GM12865 (cell line): ENCODE data around the gene FABP1.

ENCODE experiments used
- DNase-seq: peaks from one replicate; pipeline ENCODE4 v3.0.0; 2010; ENCODE audit warnings: low read depth
- H3K4me3 ChIP-seq: 2 replicates; pipeline ENCODE4 v1.5.1; 2011; ENCODE audit warnings: mild to moderate bottlenecking, low read depth, low read length, control low read depth
- TF ChIP-seq, protein P1 (sequence below): IDR thresholded peaks from 2 replicates; pipeline ENCODE4 v1.5.1; 2011; ENCODE audit warnings: low read length, control low read depth, low read depth, inconsistent platforms; ENCODE audit not compliant: insufficient read depth; ENCODE audit errors: missing control alignments

The FABP1 gene

DNA sequence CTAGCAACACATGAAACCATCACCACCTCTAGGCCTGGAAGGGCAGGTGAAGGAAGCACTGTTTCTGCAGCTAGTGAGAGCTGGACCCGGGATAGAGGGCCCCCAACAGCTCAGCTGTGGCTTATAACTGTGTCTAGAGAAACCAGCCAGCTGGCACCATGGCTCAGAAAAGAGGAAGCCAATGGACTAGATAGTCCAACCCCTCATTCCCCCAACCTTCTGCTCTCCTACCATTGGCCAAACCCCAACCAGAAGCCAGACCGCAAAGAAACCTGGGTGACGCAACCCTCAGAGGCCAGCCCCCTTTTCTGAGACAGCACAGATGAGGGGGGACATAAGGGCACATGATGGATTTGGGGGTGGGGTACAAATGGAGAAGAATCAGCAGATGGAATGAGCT, 35.9 kb downstream of the FABP1 start:
- no peak for DNase-seq
- H3K4me3 ChIP-seq = no peak overlapping the region
- TF ChIP-seq, protein P1, sequence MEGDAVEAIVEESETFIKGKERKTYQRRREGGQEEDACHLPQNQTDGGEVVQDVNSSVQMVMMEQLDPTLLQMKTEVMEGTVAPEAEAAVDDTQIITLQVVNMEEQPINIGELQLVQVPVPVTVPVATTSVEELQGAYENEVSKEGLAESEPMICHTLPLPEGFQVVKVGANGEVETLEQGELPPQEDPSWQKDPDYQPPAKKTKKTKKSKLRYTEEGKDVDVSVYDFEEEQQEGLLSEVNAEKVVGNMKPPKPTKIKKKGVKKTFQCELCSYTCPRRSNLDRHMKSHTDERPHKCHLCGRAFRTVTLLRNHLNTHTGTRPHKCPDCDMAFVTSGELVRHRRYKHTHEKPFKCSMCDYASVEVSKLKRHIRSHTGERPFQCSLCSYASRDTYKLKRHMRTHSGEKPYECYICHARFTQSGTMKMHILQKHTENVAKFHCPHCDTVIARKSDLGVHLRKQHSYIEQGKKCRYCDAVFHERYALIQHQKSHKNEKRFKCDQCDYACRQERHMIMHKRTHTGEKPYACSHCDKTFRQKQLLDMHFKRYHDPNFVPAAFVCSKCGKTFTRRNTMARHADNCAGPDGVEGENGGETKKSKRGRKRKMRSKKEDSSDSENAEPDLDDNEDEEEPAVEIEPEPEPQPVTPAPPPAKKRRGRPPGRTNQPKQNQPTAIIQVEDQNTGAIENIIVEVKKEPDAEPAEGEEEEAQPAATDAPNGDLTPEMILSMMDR = no peak

DNA sequence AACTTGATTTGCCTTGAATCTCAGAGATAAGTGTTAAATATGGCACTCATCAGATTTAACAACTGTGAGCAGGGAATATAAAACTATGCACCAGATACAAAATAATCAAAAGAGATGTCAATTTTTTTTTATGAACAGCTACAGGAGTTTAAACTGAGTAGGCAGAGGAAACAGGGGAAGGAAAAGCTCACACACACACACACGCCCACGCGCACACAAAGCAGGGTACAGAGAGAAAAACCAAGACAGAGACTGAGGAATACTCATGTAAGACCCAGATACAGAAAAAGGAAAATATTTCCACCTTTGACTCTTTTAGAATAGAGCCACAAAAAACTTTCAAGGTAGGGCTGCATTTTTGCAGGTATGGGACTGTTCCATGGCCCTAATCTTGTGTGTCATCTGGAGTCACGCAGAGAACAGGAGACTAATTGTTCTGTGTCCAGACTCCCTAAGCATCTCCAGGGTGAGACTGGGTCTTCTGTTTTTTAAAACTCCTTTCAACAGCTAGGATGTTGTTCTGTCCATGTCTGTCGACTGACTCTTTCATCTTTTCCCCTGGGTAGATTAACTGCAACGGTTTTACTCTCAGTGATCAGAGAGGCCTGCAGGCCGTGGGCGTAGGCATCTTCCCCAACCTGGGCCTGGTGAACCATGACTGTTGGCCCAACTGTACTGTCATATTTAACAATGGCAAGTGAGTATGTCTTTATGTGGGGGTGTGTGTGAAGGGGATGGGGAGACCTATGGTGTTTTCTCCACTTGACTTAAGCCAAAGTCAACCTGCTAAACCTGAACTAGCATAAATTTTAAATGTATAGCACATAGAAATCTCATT, 37.2 kb downstream of the FABP1 start:
- no peak for DNase-seq
- TF ChIP-seq, protein P1 = no peak
- no peak overlapping the region for H3K4me3 ChIP-seq

DNA sequence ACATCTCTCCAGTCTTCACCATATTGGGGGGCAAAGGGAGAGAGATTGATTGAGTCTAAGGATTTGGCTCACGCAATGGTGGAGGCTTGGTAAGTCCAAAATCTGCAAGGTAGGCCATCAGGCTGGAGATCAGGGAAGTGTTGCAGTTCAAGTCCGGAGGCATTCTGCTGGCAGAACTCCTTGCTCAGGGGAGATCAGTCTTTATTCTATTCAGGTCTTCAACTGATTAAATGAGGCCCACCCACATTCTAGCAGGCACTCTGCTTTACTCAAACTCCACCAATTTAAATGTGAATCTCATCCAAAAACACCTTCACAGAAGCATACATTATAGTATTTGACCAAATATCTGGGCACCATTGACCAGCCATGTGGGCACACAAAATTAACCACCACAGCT, 38.9 kb downstream of the FABP1 start:
- no peak overlapping the region for H3K4me3 ChIP-seq
- TF ChIP-seq, protein P1 = no peak

DNA sequence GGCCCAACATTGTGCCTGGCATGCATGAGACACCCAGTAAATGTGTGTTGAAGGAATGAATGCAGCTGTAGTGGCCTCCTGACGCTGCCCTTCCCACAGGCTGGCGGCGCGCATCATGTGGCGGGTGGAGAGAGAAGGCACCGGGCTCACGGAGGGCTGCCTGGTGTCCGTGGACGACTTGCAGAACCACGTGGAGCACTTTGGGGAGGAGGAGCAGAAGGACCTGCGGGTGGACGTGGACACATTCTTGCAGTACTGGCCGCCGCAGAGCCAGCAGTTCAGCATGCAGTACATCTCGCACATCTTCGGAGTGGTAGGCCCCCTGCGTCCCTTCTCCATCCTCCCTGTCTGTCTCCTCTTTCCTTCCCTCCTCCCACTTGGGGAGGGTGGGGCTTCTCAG, 40.1 kb downstream of the FABP1 start:
- H3K4me3 ChIP-seq = no peak overlapping the region
- TF ChIP-seq, protein P1 = no peak
- DNase-seq = no peak

More for the DNA sequence above, 38.9 kb downstream of the FABP1 start:
- DNase-seq = no peak

DNA sequence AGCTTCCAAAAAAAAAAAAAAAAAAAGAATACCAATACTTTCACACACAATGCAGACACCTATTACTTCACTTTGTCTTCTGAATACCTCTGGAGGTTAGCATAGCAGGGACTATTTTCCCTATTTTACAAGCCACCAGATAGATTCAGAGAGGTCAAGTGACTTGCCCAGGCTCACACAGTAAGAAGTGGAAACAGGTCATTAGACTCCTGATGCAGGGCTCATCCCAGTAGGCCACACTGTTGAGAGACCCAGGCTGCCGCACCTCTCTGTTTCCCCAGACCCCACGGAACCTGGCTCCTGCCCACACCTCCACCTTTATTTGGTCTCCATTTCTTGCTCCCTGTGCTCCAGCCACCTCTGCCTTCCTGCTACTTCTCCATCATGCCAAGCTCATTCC, 40.8 kb downstream of the FABP1 start:
- TF ChIP-seq, protein P1 = no peak
- no peak for DNase-seq
- H3K4me3 ChIP-seq = no peak overlapping the region

DNA sequence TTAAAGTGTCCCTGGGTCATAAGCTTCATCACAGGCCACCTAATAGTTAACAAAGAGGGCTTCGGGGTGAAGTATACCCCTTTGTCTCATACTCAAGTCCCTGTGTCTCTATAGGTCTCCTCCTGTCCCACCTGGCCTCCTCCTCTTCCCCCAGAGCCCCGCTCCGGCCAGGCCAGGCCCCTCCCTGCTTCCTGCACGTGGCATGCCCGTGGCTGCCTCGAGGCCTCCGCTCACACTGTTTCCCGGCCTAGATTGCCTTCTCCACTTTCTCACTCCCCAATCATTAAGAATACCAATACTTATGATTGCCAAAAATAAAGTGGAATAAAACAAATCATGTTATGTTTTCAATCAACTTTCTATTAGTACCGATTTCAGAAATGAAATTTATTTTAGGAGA, 41.5 kb downstream of the FABP1 start:
- no peak overlapping the region for H3K4me3 ChIP-seq
- TF ChIP-seq, protein P1 = no peak
- DNase-seq = no peak

DNA sequence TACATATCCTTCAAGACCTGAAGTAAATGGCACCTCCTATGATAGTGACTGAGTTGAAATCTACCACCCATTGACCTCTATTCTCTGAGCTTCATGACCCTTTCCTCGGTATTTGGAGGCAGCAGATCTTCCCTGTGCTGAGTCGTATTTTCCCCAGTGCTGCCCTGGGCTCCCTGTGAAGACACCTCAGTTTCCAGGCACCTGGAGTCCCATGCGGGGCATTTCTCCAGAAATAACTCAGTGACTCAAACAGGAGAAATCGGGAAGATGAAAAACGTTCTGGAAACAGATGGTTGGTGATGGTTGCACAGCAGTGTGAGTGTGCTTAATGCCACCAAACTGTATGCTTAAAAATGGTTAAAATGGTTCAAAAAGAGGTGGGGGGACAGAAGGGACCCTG, 42.3 kb downstream of the FABP1 start:
- no peak overlapping the region for H3K4me3 ChIP-seq
- no peak for DNase-seq
- TF ChIP-seq, protein P1 = no peak
